ENCODE measurements around the gene SCYL1. TPM values are rescaled to one million over a fixed set of nuclear protein-coding genes. Genes with fewer than 3 reads are reported as not detected.
A peak's percentile ranks its signal among the peaks of the same experiment; 100 is the strongest.

Gene SCYL1
- total RNA-seq, 2 donors from 2014 or later, result 84.5 to 112 TPM

- no peaks in the 10 kb centered on the region for H3K27me3 Mint-ChIP-seq
- ATAC-seq, result no peak
- H3K4me1 Mint-ChIP-seq (ENCODE audit: low read depth in 2 of 2), result peaks cover 12 to 16% of the 10 kb centered on the region in 2 donors
- no peaks in the 10 kb centered on the region for H3K36me3 Mint-ChIP-seq
- peak overlapping the region in 1 of 2 donors; percentile 33 for H3K27ac Mint-ChIP-seq
- no peaks in the 10 kb centered on the region for H3K9me3 Mint-ChIP-seq
- H3K4me3 Mint-ChIP-seq, result no peak overlapping the region
- no peak for DNase-seq (ENCODE audit: low spot score)
Observed at GRCh38 chr11:65489035-65489705, 35.7 kb upstream of the SCYL1 start.

- Mint-ChIP-seq H3K4me3 (no peak overlapping the region), H3K4me1 (ENCODE audit: low read depth in 2 of 2) (peaks cover 17 to 21% of the 10 kb centered on the region in 2 donors), H3K9me3 (no peaks in the 10 kb centered on the region), H3K27me3 (no peaks in the 10 kb centered on the region), H3K36me3 (no peaks in the 10 kb centered on the region), H3K27ac (peak overlapping the region; percentile 23 to 77)
- ATAC-seq, result no peak
- DNase-seq (ENCODE audit: low spot score), result no peak
Observed at GRCh38 chr11:65489706-65490320, 35.1 kb upstream of the SCYL1 start.

- H3K36me3 Mint-ChIP-seq, result no peaks in the 10 kb centered on the region
- ATAC-seq, result no peak
- H3K4me3 Mint-ChIP-seq, result no peak overlapping the region
- DNase-seq (ENCODE audit: low spot score), result no peak
- H3K9me3 Mint-ChIP-seq, result no peaks in the 10 kb centered on the region
- H3K4me1 Mint-ChIP-seq (ENCODE audit: low read depth in 2 of 2), result peaks cover 17 to 22% of the 10 kb centered on the region in 2 donors
- H3K27me3 Mint-ChIP-seq, result no peaks in the 10 kb centered on the region
- H3K27ac Mint-ChIP-seq, result peak overlapping the region in 1 of 2 donors; percentile 77
Observed at GRCh38 chr11:65491163-65491465, 33.8 kb upstream of the SCYL1 start.

GRCh38 chr11:65491614-65492386, 33.1 kb upstream of the SCYL1 start:
- H3K27ac Mint-ChIP-seq, result peak overlapping the region; percentile 68 to 77
- peaks cover 23 to 28% of the 10 kb centered on the region in 2 donors for H3K4me1 Mint-ChIP-seq (ENCODE audit: low read depth in 2 of 2)
- no peaks in the 10 kb centered on the region for H3K9me3 Mint-ChIP-seq
- H3K36me3 Mint-ChIP-seq, result no peaks in the 10 kb centered on the region
- no peak for ATAC-seq
- H3K27me3 Mint-ChIP-seq, result no peaks in the 10 kb centered on the region
- no peak for DNase-seq (ENCODE audit: low spot score)
- no peak overlapping the region for H3K4me3 Mint-ChIP-seq

GRCh38 chr11:65492387-65492636, 32.6 kb upstream of the SCYL1 start:
- DNase-seq (ENCODE audit: low spot score) (no peak), ATAC-seq (no peak)
- Mint-ChIP-seq H3K27me3 (no peaks in the 10 kb centered on the region), H3K27ac (peak overlapping the region; percentile 19 to 68), H3K4me3 (no peak overlapping the region), H3K9me3 (no peaks in the 10 kb centered on the region), H3K36me3 (no peaks in the 10 kb centered on the region), H3K4me1 (ENCODE audit: low read depth in 2 of 2) (peaks cover 24 to 34% of the 10 kb centered on the region in 2 donors)

GRCh38 chr11:65492637-65493366, 32.1 kb upstream of the SCYL1 start:
- Mint-ChIP-seq H3K27me3 (no peaks in the 10 kb centered on the region), H3K9me3 (no peaks in the 10 kb centered on the region), H3K4me1 (ENCODE audit: low read depth in 2 of 2) (peaks cover 22 to 32% of the 10 kb centered on the region in 2 donors), H3K36me3 (no peaks in the 10 kb centered on the region), H3K27ac (peak overlapping the region; percentile 19 to 68), H3K4me3 (peak overlapping the region; percentile 59)
- ATAC-seq (no peak), DNase-seq (ENCODE audit: low spot score) (no peak)

- no peak for ATAC-seq
- Mint-ChIP-seq H3K9me3 (no peaks in the 10 kb centered on the region), H3K27me3 (no peaks in the 10 kb centered on the region), H3K4me1 (ENCODE audit: low read depth in 2 of 2) (peaks cover 19 to 26% of the 10 kb centered on the region in 2 donors), H3K4me3 (peak overlapping the region; percentile 59), H3K36me3 (no peaks in the 10 kb centered on the region), H3K27ac (peak overlapping the region in 1 of 2 donors; percentile 68)
- DNase-seq (ENCODE audit: low spot score), result no peak
Observed at GRCh38 chr11:65493367-65494176, 31.3 kb upstream of the SCYL1 start.

- Mint-ChIP-seq H3K27me3 (no peaks in the 10 kb centered on the region), H3K9me3 (no peaks in the 10 kb centered on the region)
- no peak for DNase-seq (ENCODE audit: low spot score)
Observed at GRCh38 chr11:65496304-65497140, 28.4 kb upstream of the SCYL1 start.

GRCh38 chr11:65497141-65498041, 27.5 kb upstream of the SCYL1 start:
- no peaks in the 10 kb centered on the region for H3K9me3 Mint-ChIP-seq
- H3K4me3 Mint-ChIP-seq, result no peak overlapping the region
- peaks cover 23 to 31% of the 10 kb centered on the region in 2 donors for H3K4me1 Mint-ChIP-seq (ENCODE audit: low read depth in 2 of 2)
- ATAC-seq (peak; percentile 92 to 93), DNase-seq (ENCODE audit: low spot score) (peak; percentile 99)
- no peaks in the 10 kb centered on the region for H3K27me3 Mint-ChIP-seq
- H3K36me3 Mint-ChIP-seq, result no peaks in the 10 kb centered on the region
- no peak overlapping the region for H3K27ac Mint-ChIP-seq

More at GRCh38 chr11:65496304-65497140, 28.4 kb upstream of the SCYL1 start:
- no peak overlapping the region for H3K4me3 Mint-ChIP-seq
- H3K4me1 Mint-ChIP-seq (ENCODE audit: low read depth in 2 of 2), result peaks cover 23% of the 10 kb centered on the region in 2 donors
- H3K36me3 Mint-ChIP-seq, result no peaks in the 10 kb centered on the region
- no peak overlapping the region for H3K27ac Mint-ChIP-seq
- peak in 1 of 2 donors; percentile 0 for ATAC-seq

GRCh38 chr11:65498042-65498726, 26.7 kb upstream of the SCYL1 start:
- Mint-ChIP-seq H3K36me3 (no peaks in the 10 kb centered on the region), H3K9me3 (no peaks in the 10 kb centered on the region), H3K4me3 (no peak overlapping the region), H3K27ac (no peak overlapping the region), H3K4me1 (ENCODE audit: low read depth in 2 of 2) (peaks cover 27 to 37% of the 10 kb centered on the region in 2 donors), H3K27me3 (no peaks in the 10 kb centered on the region)
- peak in 1 of 2 donors; percentile 48 for ATAC-seq
- DNase-seq (ENCODE audit: low spot score), result peak; percentile 82

- DNase-seq (ENCODE audit: low spot score), result no peak
- peaks cover 4% of the 10 kb centered on the region for H3K36me3 Mint-ChIP-seq
- no peaks in the 10 kb centered on the region for H3K27me3 Mint-ChIP-seq
- H3K4me1 Mint-ChIP-seq (ENCODE audit: low read depth in 2 of 2), result peaks cover 29 to 39% of the 10 kb centered on the region in 2 donors
- H3K4me3 Mint-ChIP-seq, result no peak overlapping the region
- H3K9me3 Mint-ChIP-seq, result no peaks in the 10 kb centered on the region
- no peak for ATAC-seq
- no peak overlapping the region for H3K27ac Mint-ChIP-seq
Observed at GRCh38 chr11:65498727-65498976, 26.2 kb upstream of the SCYL1 start.
